Mesenchymal stem cell (in vitro differentiated cells and primary cell): ENCODE measurements around the gene FUOM.

Source experiments
- DNase-seq: peaks from one replicate; pipeline ENCODE4 v3.0.0-alpha.2; 2013
- H2AFZ ChIP-seq: one replicate; pipeline ENCODE4 v1.6.1; 2013; ENCODE audit warnings: low read depth, mild to moderate bottlenecking, control low read depth, inconsistent platforms, low read length, moderate library complexity
- H2AK5ac ChIP-seq: 2 replicates; pipeline ENCODE4 v1.6.1; 2013; ENCODE audit warnings: low read length, moderate library complexity, mild to moderate bottlenecking, inconsistent platforms; ENCODE audit not compliant: severe bottlenecking
- H2BK120ac ChIP-seq: one replicate; pipeline ENCODE4 v1.6.1; 2013; ENCODE audit warnings: low read depth, mild to moderate bottlenecking, inconsistent platforms, low read length, moderate library complexity
- H2BK12ac ChIP-seq, 2 experiments: one replicate each; pipeline ENCODE4 v1.6.1; 2013; ENCODE audit warnings: inconsistent platforms in 2 of 2, low read length in 2 of 2, mild to moderate bottlenecking in 2 of 2, moderate library complexity in 2 of 2, control low read depth in 1 of 2
- H2BK15ac ChIP-seq: one replicate; pipeline ENCODE4 v1.6.1; 2013; ENCODE audit warnings: mild to moderate bottlenecking, low read depth, inconsistent platforms; ENCODE audit not compliant: poor library complexity, severe bottlenecking
- H2BK5ac ChIP-seq: 2 replicates; pipeline ENCODE4 v1.6.1; 2013; ENCODE audit warnings: low read depth, mild to moderate bottlenecking, low read length, control low read depth, inconsistent platforms; ENCODE audit not compliant: poor library complexity, severe bottlenecking
- H3K14ac ChIP-seq, 2 experiments: one replicate each; pipeline ENCODE4 v1.6.1; 2013; ENCODE audit warnings: inconsistent platforms in 2 of 2, low read length in 2 of 2, control low read depth in 1 of 2, mild to moderate bottlenecking in 1 of 2, moderate library complexity in 1 of 2
- H3K18ac ChIP-seq, 2 experiments: one replicate each; pipeline ENCODE4 v1.6.1; 2013; ENCODE audit warnings: inconsistent platforms in 2 of 2, low read length in 2 of 2, control low read depth in 1 of 2, low read depth in 1 of 2, mild to moderate bottlenecking in 1 of 2
- H3K23ac ChIP-seq, 2 experiments: one replicate each; pipeline ENCODE4 v1.6.1; 2013; ENCODE audit warnings: inconsistent platforms in 2 of 2, low read length in 2 of 2, mild to moderate bottlenecking in 2 of 2, moderate library complexity in 2 of 2, control low read depth in 1 of 2
- H3K27ac ChIP-seq: 2 replicates; pipeline ENCODE4 v1.5.1; 2013; ENCODE audit warnings: mild to moderate bottlenecking, moderate library complexity, low read length, control low read depth, inconsistent platforms; ENCODE audit not compliant: poor library complexity, severe bottlenecking
- H3K27me3 ChIP-seq, 2 experiments: 2 replicates each; pipeline versions ENCODE4 v1.6.1 to v1.7.0; 2013; ENCODE audit warnings: low read length in 2 of 2, mild to moderate bottlenecking in 2 of 2, moderate library complexity in 2 of 2, control low read depth in 1 of 2, inconsistent platforms in 1 of 2; ENCODE audit not compliant: control insufficient read depth in 1 of 2, insufficient read depth in 1 of 2
- H3K36me3 ChIP-seq, 2 experiments: 2 replicates each; pipeline versions ENCODE4 v1.6.1 to v1.7.0; 2013; ENCODE audit warnings: low read length in 2 of 2, control low read depth in 1 of 2, inconsistent platforms in 1 of 2, low read depth in 1 of 2, mild to moderate bottlenecking in 1 of 2; ENCODE audit not compliant: insufficient read depth in 2 of 2, control insufficient read depth in 1 of 2
- H3K4ac ChIP-seq, 2 experiments: one replicate each; pipeline ENCODE4 v1.6.1; 2013; ENCODE audit warnings: inconsistent platforms in 2 of 2, low read length in 2 of 2, mild to moderate bottlenecking in 2 of 2, moderate library complexity in 2 of 2, control low read depth in 1 of 2, low read depth in 1 of 2
- H3K4me1 ChIP-seq: 2 replicates; pipeline ENCODE4 v1.6.1; 2013; ENCODE audit warnings: low read depth, low read length, control low read depth; ENCODE audit not compliant: control insufficient read depth, insufficient read depth
- H3K4me2 ChIP-seq: 2 replicates; pipeline ENCODE4 v1.6.1; 2013; ENCODE audit warnings: low read length, mild to moderate bottlenecking, inconsistent platforms; ENCODE audit not compliant: poor library complexity, severe bottlenecking
- H3K4me3 ChIP-seq, 2 experiments: 2 replicates each; pipeline versions ENCODE4 v1.5.1 to v1.7.0; 2013; ENCODE audit warnings: low read length in 2 of 2, mild to moderate bottlenecking in 2 of 2, control low read depth in 1 of 2, low read depth in 1 of 2; ENCODE audit not compliant: insufficient read depth in 1 of 2
- H3K79me1 ChIP-seq: replicated peaks from 2 replicates; pipeline ENCODE4 v1.6.1; 2013; ENCODE audit warnings: mild to moderate bottlenecking, control low read depth, low read length, inconsistent platforms; ENCODE audit not compliant: poor library complexity, severe bottlenecking
- H3K9ac ChIP-seq: 2 replicates; pipeline ENCODE4 v1.7.0; 2013; ENCODE audit warnings: mild to moderate bottlenecking, low read length, moderate library complexity
- H3K9me3 ChIP-seq: 2 replicates; pipeline ENCODE4 v1.7.0; 2013; ENCODE audit warnings: mild to moderate bottlenecking, low read length; ENCODE audit not compliant: control insufficient read depth
- H4K8ac ChIP-seq: one replicate; pipeline ENCODE4 v1.6.1; 2013; ENCODE audit warnings: inconsistent platforms, mild to moderate bottlenecking, low read length, moderate library complexity
- H4K91ac ChIP-seq: one replicate; pipeline ENCODE4 v1.6.1; 2013; ENCODE audit warnings: mild to moderate bottlenecking, low read length, inconsistent platforms
- WGBS: methylation state at CpG from one replicate; pipeline ENCODE4 v1.1.7; 2013; ENCODE audit warnings: mixed read lengths; 5-methylcytosine and 5-hydroxymethylcytosine counted together

Gene FUOM

GRCh38 chr10:133326745-133327650 lies 30.8 kb downstream of the FUOM start:
- H3K4me2 ChIP-seq, result peak overlapping the region; percentile 19
- H3K9me3 ChIP-seq, result no peaks in the 10 kb centered on the region
- H3K27me3 ChIP-seq, result peaks cover 4 to 69% of the 10 kb centered on the region in 2 experiments
- no peak overlapping the region for H3K23ac ChIP-seq
- H4K8ac ChIP-seq, result no peak overlapping the region
- H3K14ac ChIP-seq, result no peak overlapping the region
- no peak for DNase-seq
- no peak overlapping the region for H3K9ac ChIP-seq
- no peak overlapping the region for H2BK12ac ChIP-seq
- peaks cover 47% of the 10 kb centered on the region for H3K4me1 ChIP-seq
- WGBS, result 73% methylated on average over 26 of the region's 28 CpGs
- peaks cover 0 to 4% of the 10 kb centered on the region in 2 experiments for H3K36me3 ChIP-seq
- peak overlapping the region; percentile 13 for H3K27ac ChIP-seq
- no peak overlapping the region for H3K4me3 ChIP-seq
- H3K18ac ChIP-seq, result no peak overlapping the region
- H2AFZ ChIP-seq, result no peak overlapping the region
- H2BK120ac ChIP-seq, result no peak overlapping the region
- H4K91ac ChIP-seq, result peak overlapping the region; percentile 2
- no peaks in the 10 kb centered on the region for H3K79me1 ChIP-seq
- no peak overlapping the region for H2BK15ac ChIP-seq
- H2BK5ac ChIP-seq, result no peak overlapping the region
- no peak overlapping the region for H3K4ac ChIP-seq
- H2AK5ac ChIP-seq, result peak overlapping the region; percentile 68

- H4K91ac ChIP-seq, result peak overlapping the region; percentile 75
- H3K23ac ChIP-seq, result no peak overlapping the region
- H3K27me3 ChIP-seq, result peaks cover 0 to 60% of the 10 kb centered on the region in 2 experiments
- peak overlapping the region; percentile 95 for H4K8ac ChIP-seq
- peak overlapping the region in 1 of 2 experiments; percentile 61 for H3K14ac ChIP-seq
- peak overlapping the region; percentile 79 for H3K4me2 ChIP-seq
- H3K9ac ChIP-seq, result no peak overlapping the region
- peak overlapping the region in 1 of 2 experiments; percentile 77 for H3K18ac ChIP-seq
- H2BK12ac ChIP-seq, result peak overlapping the region in 1 of 2 experiments; percentile 55
- WGBS, result 15% methylated on average over 4 of the region's 9 CpGs
- H3K27ac ChIP-seq, result no peak overlapping the region
- peak overlapping the region in 1 of 2 experiments; percentile 81 for H3K4ac ChIP-seq
- peak overlapping the region; percentile 90 for H2BK15ac ChIP-seq
- peak overlapping the region; percentile 84 for H2AK5ac ChIP-seq
- peak overlapping the region; percentile 61 for H2BK120ac ChIP-seq
- no peaks in the 10 kb centered on the region for H3K79me1 ChIP-seq
- H3K4me1 ChIP-seq, result peaks cover 47% of the 10 kb centered on the region
- peak overlapping the region; percentile 47 to 76 for H3K4me3 ChIP-seq
- DNase-seq, result no peak
- H3K36me3 ChIP-seq, result peaks cover 0 to 4% of the 10 kb centered on the region in 2 experiments
- H2BK5ac ChIP-seq, result peak overlapping the region; percentile 71
- H3K9me3 ChIP-seq, result no peaks in the 10 kb centered on the region
- peak overlapping the region; percentile 76 for H2AFZ ChIP-seq
Measured at GRCh38 chr10:133326223-133326551, 31.6 kb downstream of the FUOM start.

DNA sequence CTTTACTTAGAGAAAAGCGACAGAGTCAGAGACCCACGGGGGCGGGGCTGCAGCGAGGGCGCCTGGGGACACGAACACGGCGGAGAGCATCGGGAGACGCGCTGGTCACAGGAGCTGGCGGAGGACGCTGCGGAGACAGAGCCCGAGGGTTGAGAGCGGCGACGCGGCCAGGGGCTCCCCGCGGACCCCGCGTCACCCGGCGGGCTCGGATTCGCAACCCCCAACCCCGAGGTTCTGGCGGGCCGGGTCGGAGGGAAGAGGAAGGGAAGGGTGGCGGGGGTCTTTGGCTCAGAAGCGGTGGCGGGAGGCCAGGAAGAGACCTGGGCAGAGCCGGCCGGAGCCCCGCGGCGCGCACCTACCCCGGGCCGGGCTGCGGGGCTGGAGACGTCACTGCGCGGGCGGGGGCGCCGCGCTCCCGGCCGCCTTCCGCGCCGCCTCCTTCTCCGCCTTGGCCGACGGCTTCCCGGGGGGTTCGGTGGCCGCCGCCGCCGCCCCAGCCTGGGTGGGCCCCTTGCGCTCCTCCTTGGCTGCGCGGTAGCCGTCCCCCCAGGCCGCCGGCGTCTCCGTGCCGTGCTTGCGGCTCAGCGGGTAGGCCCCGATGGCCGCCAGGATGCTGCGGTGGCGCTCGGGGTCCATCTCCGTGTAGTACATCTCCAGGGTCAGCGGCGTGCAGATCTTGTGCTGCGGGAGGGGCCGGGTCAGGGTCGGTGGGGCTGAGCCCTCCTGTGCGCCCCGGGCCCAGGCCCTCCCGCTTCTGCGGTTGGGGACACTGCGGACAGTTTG lies 32.2 kb downstream of the FUOM start:
- WGBS, result 3% methylated on average over 69 of the region's 91 CpGs

More for the DNA sequence above, 32.2 kb downstream of the FUOM start:
- Histone ChIP-seq H3K9me3 (no peaks in the 10 kb centered on the region), H3K4ac (peak overlapping the region; percentile 49 to 81), H3K4me1 (peaks cover 47% of the 10 kb centered on the region), H2AFZ (peak overlapping the region; percentile 76), H3K27ac (no peak overlapping the region), H2BK5ac (peak overlapping the region; percentile 71), H3K4me2 (peak overlapping the region; percentile 79), H3K18ac (peak overlapping the region; percentile 62 to 77), H3K14ac (peak overlapping the region; percentile 57 to 61), H2AK5ac (peak overlapping the region; percentile 67), H3K4me3 (peak overlapping the region; percentile 47 to 76), H2BK15ac (peak overlapping the region; percentile 90), H3K36me3 (peaks cover 0 to 4% of the 10 kb centered on the region in 2 experiments), H4K91ac (peak overlapping the region; percentile 75), H3K9ac (no peak overlapping the region), H3K23ac (peak overlapping the region in 1 of 2 experiments; percentile 28), H2BK12ac (peak overlapping the region in 1 of 2 experiments; percentile 67), H4K8ac (peak overlapping the region; percentile 95), H3K79me1 (no peaks in the 10 kb centered on the region), H2BK120ac (peak overlapping the region; percentile 61), H3K27me3 (peaks cover 0 to 58% of the 10 kb centered on the region in 2 experiments)
- DNase-seq, result peak; percentile 34
